Stimulated activated CD4-positive, alpha-beta T cell treated with anti-CD3 and anti-CD28 coated beads, TNF-alpha, amount 100 ng/mL, for 1 hour (primary cell): ENCODE measurements around the gene MTX1.

ENCODE experiments used
- DNase-seq, 3 donors: peaks; one replicate each; pipeline ENCODE4 v3.0.0-alpha.2; 2020; ENCODE audit warnings: low read depth in 3 of 3, low spot score in 1 of 3

The MTX1 gene

GRCh38 chr1:155255243-155256007 is 46.9 kb downstream of the MTX1 start, which contains the start of gene ENTREP3:
TSS of gene ENTREP3 (minus strand) at chr1:155255483. CDS start at chr1:155254877, 606 bp downstream.
- DNase-seq = peak in 2 of 3 donors; percentile 51 to 69

GRCh38 chr1:155256058-155256852 is 47.8 kb downstream of the MTX1 start:
- no peak for DNase-seq

- DNase-seq = no peak
These were observed 51.8 kb downstream of the MTX1 start for GRCh38 chr1:155260276-155260675.

GRCh38 chr1:155261493-155261851 is 53.0 kb downstream of the MTX1 start:
- no peak for DNase-seq

GRCh38 chr1:155261852-155262673 is 53.6 kb downstream of the MTX1 start, which contains the start of gene SCAMP3:
TSS of gene SCAMP3 (minus strand) at chr1:155262360. CDS start at chr1:155262151, 209 bp downstream.
- DNase-seq = peak; percentile 63 to 74 (median 65)

- no peak for DNase-seq
These were observed 54.6 kb downstream of the MTX1 start for GRCh38 chr1:155263067-155263466.
